Neutrophil (primary cell): ENCODE measurements around the gene ESPL1.
A peak's percentile ranks its signal among the peaks of the same experiment; 100 is the strongest.

Source experiments
- H3K27ac ChIP-seq: fragments of 200-600 bp; sonication (generic); 2 replicates; pipeline ENCODE4 v1.5.1; 2016; ENCODE audit warnings: mild to moderate bottlenecking, moderate library complexity
- H3K27me3 ChIP-seq: fragments of 200-600 bp; sonication (generic); 2 replicates; pipeline ENCODE4 v1.6.0; 2016; ENCODE audit warnings: mild to moderate bottlenecking
- H3K36me3 ChIP-seq: fragments of 200-600 bp; sonication (generic); 2 replicates; pipeline ENCODE4 v1.5.1; 2017
- H3K4me1 ChIP-seq, 2 experiments: fragments of 200-600 bp in 1 of 2; sonication (generic) in 1 of 2; 1 replicate in 1 of 2; 2 replicates in 1 of 2; pipeline versions ENCODE4 v1.5.1 to v1.6.1; 2013 to 2016; ENCODE audit warnings: low read depth in 1 of 2, low read length in 1 of 2, mild to moderate bottlenecking in 1 of 2, moderate library complexity in 1 of 2; ENCODE audit not compliant: control insufficient read depth in 1 of 2, insufficient read depth in 1 of 2
- H3K4me3 ChIP-seq, 2 experiments: fragments of 200-600 bp in 1 of 2; sonication (generic) in 1 of 2; 1 replicate in 1 of 2; 2 replicates in 1 of 2; pipeline ENCODE4 v1.5.1; 2013 to 2016; ENCODE audit warnings: low read depth in 1 of 2, low read length in 1 of 2, mild to moderate bottlenecking in 1 of 2, moderate library complexity in 1 of 2
- H3K9me3 ChIP-seq: fragments of 200-600 bp; sonication (generic); 2 replicates; pipeline ENCODE4 v1.5.1; 2016
- CTCF ChIP-seq: fragments of 200-600 bp; sonication (generic); IDR thresholded peaks from 2 replicates; pipeline ENCODE4 v1.5.1; 2016; ENCODE audit warnings: antibody characterized with exemption

The ESPL1 gene

GRCh38 chr12:53221203-53222080 is 46.7 kb upstream of the ESPL1 start:
- peak overlapping the region; percentile 72 to 93 for H3K4me3 ChIP-seq
- peak overlapping the region; percentile 77 for H3K27ac ChIP-seq
- peaks cover 87% of the 10 kb centered on the region for H3K27me3 ChIP-seq
- H3K4me1 ChIP-seq, result peaks cover 27 to 49% of the 10 kb centered on the region in 2 experiments
- peak; percentile 19 for TF ChIP-seq CTCF
- H3K36me3 ChIP-seq, result no peaks in the 10 kb centered on the region
- H3K9me3 ChIP-seq, result no peaks in the 10 kb centered on the region

GRCh38 chr12:53222170-53222721 is 45.9 kb upstream of the ESPL1 start:
- H3K27me3 ChIP-seq, result peaks cover 90% of the 10 kb centered on the region
- no peaks in the 10 kb centered on the region for H3K36me3 ChIP-seq
- peaks cover 24 to 41% of the 10 kb centered on the region in 2 experiments for H3K4me1 ChIP-seq
- no peak for TF ChIP-seq CTCF
- no peaks in the 10 kb centered on the region for H3K9me3 ChIP-seq
- peak overlapping the region; percentile 72 to 93 for H3K4me3 ChIP-seq
- H3K27ac ChIP-seq, result no peak overlapping the region

GRCh38 chr12:53222806-53223261 is 45.3 kb upstream of the ESPL1 start:
- no peaks in the 10 kb centered on the region for H3K9me3 ChIP-seq
- H3K4me3 ChIP-seq, result no peak overlapping the region
- no peak for TF ChIP-seq CTCF
- H3K36me3 ChIP-seq, result no peaks in the 10 kb centered on the region
- H3K4me1 ChIP-seq, result peaks cover 18 to 35% of the 10 kb centered on the region in 2 experiments
- H3K27ac ChIP-seq, result no peak overlapping the region
- peaks cover 89% of the 10 kb centered on the region for H3K27me3 ChIP-seq

- no peaks in the 10 kb centered on the region for H3K9me3 ChIP-seq
- no peak overlapping the region for H3K27ac ChIP-seq
- H3K4me3 ChIP-seq, result no peak overlapping the region
- H3K4me1 ChIP-seq, result peaks cover 17 to 31% of the 10 kb centered on the region in 2 experiments
- TF ChIP-seq CTCF, result no peak
- H3K36me3 ChIP-seq, result no peaks in the 10 kb centered on the region
- H3K27me3 ChIP-seq, result peaks cover 84% of the 10 kb centered on the region
Measured at GRCh38 chr12:53223389-53224060, 44.6 kb upstream of the ESPL1 start.

GRCh38 chr12:53224061-53224896 is 43.8 kb upstream of the ESPL1 start:
- H3K9me3 ChIP-seq, result no peaks in the 10 kb centered on the region

More at GRCh38 chr12:53224061-53224896, 43.8 kb upstream of the ESPL1 start:
- no peak overlapping the region for H3K4me3 ChIP-seq
- no peak overlapping the region for H3K27ac ChIP-seq
- H3K27me3 ChIP-seq, result peaks cover 84% of the 10 kb centered on the region
- TF ChIP-seq CTCF, result no peak
- peaks cover 17 to 30% of the 10 kb centered on the region in 2 experiments for H3K4me1 ChIP-seq
- H3K36me3 ChIP-seq, result no peaks in the 10 kb centered on the region
